Measurements from ENCODE around the gene XYLT1. TPM values are rescaled to one million over a fixed set of nuclear protein-coding genes. Genes with fewer than 3 reads are reported as not detected.

XYLT1 gene
- total and polyA plus RNA-seq, 2 of the 13 experiments (the other 11 are each of a cell fraction or from before 2014, with no cell fraction given): not detected

- TF ChIP-seq XBP1 (CRISPR knock-in tag; IDR thresholded peaks at IDR 0.05): peak; percentile 76; the same call in 1 of the 2 replicates
- peak; percentile 67; the same call in 1 of the 2 replicates for TF ChIP-seq ZNF607 (CRISPR knock-in tag; IDR thresholded peaks at IDR 0.05; ENCODE audit: borderline replicate concordance)
- TF ChIP-seq HCFC1 (IDR thresholded peaks at IDR 0.05; ENCODE audit: low read depth, low read length): peak; percentile 22; the same call in 1 of the 2 replicates
- TF ChIP-seq DNMT3B (CRISPR knock-in tag; conservative IDR thresholded peaks at IDR 0.05): no peak
- 0 out of 2 replicates have a peak, but pooled peaks have one; percentile 44 for TF ChIP-seq ZNF12 (CRISPR knock-in tag; IDR thresholded peaks at IDR 0.05)
- no peak for TF ChIP-seq HNRNPL (IDR thresholded peaks at IDR 0.05; ENCODE audit: low read depth, low read length)
- TF ChIP-seq ZNF878 (CRISPR knock-in tag; IDR thresholded peaks at IDR 0.05): no peak
- 0 out of 2 replicates have a peak, but pooled peaks have one; percentile 51 for TF ChIP-seq HMGXB3 (CRISPR knock-in tag; IDR thresholded peaks at IDR 0.05; ENCODE audit: borderline replicate concordance)
- 0 out of 2 replicates have a peak, but pooled peaks have one; percentile 70 for TF ChIP-seq HBP1 (CRISPR knock-in tag; IDR thresholded peaks at IDR 0.05; ENCODE audit: low read depth)
- peak; percentile 62; the same call in 1 of the 2 replicates for TF ChIP-seq ZNF264 (CRISPR knock-in tag; IDR thresholded peaks at IDR 0.05)
- TF ChIP-seq E2F2 (CRISPR knock-in tag; IDR thresholded peaks at IDR 0.05; ENCODE audit: borderline replicate concordance): peak; percentile 31; the same call in 1 of the 2 replicates
- TF ChIP-seq BCL6 (CRISPR knock-in tag; IDR thresholded peaks at IDR 0.05): 0 out of 2 replicates have a peak, but pooled peaks have one; percentile 28
- TF ChIP-seq ZSCAN9 (CRISPR knock-in tag; IDR thresholded peaks at IDR 0.05; ENCODE audit: borderline replicate concordance): peak; percentile 92
- no peak for TF ChIP-seq ZNF547 (CRISPR knock-in tag; IDR thresholded peaks at IDR 0.05)
- TF ChIP-seq, protein P1, sequence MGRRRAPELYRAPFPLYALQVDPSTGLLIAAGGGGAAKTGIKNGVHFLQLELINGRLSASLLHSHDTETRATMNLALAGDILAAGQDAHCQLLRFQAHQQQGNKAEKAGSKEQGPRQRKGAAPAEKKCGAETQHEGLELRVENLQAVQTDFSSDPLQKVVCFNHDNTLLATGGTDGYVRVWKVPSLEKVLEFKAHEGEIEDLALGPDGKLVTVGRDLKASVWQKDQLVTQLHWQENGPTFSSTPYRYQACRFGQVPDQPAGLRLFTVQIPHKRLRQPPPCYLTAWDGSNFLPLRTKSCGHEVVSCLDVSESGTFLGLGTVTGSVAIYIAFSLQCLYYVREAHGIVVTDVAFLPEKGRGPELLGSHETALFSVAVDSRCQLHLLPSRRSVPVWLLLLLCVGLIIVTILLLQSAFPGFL (CRISPR knock-in tag; IDR thresholded peaks at IDR 0.05): no peak
- TF ChIP-seq SRF (IDR thresholded peaks at IDR 0.05; ENCODE audit: low read depth, low read length): no peak
- peak; percentile 95 for TF ChIP-seq CEBPG (CRISPR knock-in tag; IDR thresholded peaks at IDR 0.05)
- peak; percentile 99 for TF ChIP-seq EHMT2 (IDR thresholded peaks at IDR 0.05; ENCODE audit: borderline replicate concordance, low read depth, low read length)
- TF ChIP-seq TGIF2 (CRISPR knock-in tag; IDR thresholded peaks at IDR 0.05): peak; percentile 74; the same call in 1 of the 2 replicates
- TF ChIP-seq SAP130 (CRISPR knock-in tag; IDR thresholded peaks at IDR 0.05; ENCODE audit: low read depth): peak; percentile 42
Measured at GRCh38 chr16:17149904-17150483, 320.8 kb downstream of the XYLT1 start (continued).

All from HepG2 (cell line).